ENCODE results near the gene CAV2. TPM values are rescaled to one million over a fixed set of nuclear protein-coding genes. Genes with fewer than 3 reads are reported as not detected.

Gene CAV2
- total and polyA plus RNA-seq, 9 of the 15 experiments (the other 6 are each of a cell fraction or from before 2014, with no cell fraction given): 16.1 to 137 (median 38.3) TPM

DNA sequence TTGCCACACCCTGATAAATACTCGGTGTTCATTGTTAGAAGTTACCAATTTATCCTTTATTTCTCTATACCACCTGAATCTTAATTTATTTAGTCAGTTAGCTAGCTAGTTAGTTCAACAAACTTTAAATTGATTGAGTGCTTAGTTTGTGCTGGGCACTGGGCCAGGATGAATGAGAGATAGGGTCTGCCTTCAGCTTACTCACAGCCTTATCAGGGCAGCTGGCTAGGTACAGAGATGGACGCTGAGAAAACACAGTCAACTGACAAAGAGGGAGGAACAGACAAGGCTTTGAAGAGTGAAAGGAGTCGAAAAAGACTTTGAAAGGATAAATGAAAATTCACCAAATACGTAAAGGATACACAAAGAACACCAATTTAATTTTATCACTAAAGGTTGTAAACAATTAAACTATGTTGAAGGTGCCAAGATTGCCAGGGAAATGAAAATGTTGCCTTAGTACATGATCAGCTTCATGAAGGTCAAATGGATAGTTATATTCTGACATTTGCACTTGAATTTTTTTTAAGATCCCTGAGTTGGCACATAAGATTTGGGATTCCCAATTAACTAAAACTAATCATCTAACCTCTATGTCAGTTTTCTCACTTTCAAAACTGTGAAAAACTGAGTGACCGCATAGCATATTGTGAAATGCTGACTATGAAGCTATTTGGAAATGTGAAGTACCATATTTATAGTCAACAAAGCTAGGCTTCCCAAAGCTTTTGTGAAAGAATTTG, 2.1 kb downstream of the CAV2 start (continued):
- TF ChIP-seq ERF (CRISPR knock-in tag; IDR thresholded peaks at IDR 0.05): no peak
- TF ChIP-seq, protein P1, sequence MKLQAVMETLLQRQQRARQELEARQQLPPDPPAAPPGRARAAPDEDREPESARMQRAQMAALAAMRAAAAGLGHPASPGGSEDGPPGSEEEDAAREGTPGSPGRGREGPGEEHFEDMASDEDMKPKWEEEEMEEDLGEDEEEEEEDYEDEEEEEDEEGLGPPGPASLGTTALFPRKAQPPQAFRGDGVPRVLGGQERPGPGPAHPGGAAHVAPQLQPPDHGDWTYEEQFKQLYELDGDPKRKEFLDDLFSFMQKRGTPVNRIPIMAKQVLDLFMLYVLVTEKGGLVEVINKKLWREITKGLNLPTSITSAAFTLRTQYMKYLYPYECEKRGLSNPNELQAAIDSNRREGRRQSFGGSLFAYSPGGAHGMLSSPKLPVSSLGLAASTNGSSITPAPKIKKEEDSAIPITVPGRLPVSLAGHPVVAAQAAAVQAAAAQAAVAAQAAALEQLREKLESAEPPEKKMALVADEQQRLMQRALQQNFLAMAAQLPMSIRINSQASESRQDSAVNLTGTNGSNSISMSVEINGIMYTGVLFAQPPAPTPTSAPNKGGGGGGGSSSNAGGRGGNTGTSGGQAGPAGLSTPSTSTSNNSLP (IDR thresholded peaks at IDR 0.05; ENCODE audit: borderline replicate concordance, low read depth, low read length): peak; percentile 88
- no peak for TF ChIP-seq ZNF512 (tag; IDR thresholded peaks at IDR 0.05)
- TF ChIP-seq STAT5A (IDR thresholded peaks at IDR 0.05; ENCODE audit: borderline replicate concordance, low read length): peak; percentile 66; the same call in 1 of the 2 replicates
- no peak for TF ChIP-seq POLR2AphosphoS2 (IDR thresholded peaks at IDR 0.05; ENCODE audit: low read length)
- no peak for TF ChIP-seq ZFP1 (CRISPR knock-in tag; IDR thresholded peaks at IDR 0.05)
- 0 out of 2 replicates have a peak, but pooled peaks have one; percentile 14 for TF ChIP-seq ZNF134 (CRISPR knock-in tag; conservative IDR thresholded peaks at IDR 0.05)
- no peak for TF ChIP-seq ZSCAN32 (CRISPR knock-in tag; IDR thresholded peaks at IDR 0.05)
- TF ChIP-seq, protein P2, sequence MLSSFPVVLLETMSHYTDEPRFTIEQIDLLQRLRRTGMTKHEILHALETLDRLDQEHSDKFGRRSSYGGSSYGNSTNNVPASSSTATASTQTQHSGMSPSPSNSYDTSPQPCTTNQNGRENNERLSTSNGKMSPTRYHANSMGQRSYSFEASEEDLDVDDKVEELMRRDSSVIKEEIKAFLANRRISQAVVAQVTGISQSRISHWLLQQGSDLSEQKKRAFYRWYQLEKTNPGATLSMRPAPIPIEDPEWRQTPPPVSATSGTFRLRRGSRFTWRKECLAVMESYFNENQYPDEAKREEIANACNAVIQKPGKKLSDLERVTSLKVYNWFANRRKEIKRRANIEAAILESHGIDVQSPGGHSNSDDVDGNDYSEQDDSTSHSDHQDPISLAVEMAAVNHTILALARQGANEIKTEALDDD (IDR thresholded peaks at IDR 0.05): peak; percentile 100
- TF ChIP-seq TOE1 (IDR thresholded peaks at IDR 0.05; ENCODE audit: borderline replicate concordance): no peak
- no peak for TF ChIP-seq TOE1 (CRISPR knock-in tag; IDR thresholded peaks at IDR 0.05; ENCODE audit: borderline replicate concordance, low read depth)
- no peak for TF ChIP-seq DIDO1 (tag; IDR thresholded peaks at IDR 0.05; ENCODE audit: low read depth)
- no peak for TF ChIP-seq PHTF2 (CRISPR knock-in tag; IDR thresholded peaks at IDR 0.05)
- TF ChIP-seq ARID2 (IDR thresholded peaks at IDR 0.05): no peak
- no peak; the same call in 1 of the 2 replicates for TF ChIP-seq ZNF23 (CRISPR knock-in tag; IDR thresholded peaks at IDR 0.05)
- TF ChIP-seq, protein P3, sequence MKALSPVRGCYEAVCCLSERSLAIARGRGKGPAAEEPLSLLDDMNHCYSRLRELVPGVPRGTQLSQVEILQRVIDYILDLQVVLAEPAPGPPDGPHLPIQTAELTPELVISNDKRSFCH (CRISPR knock-in tag; IDR thresholded peaks at IDR 0.05): no peak
- TF ChIP-seq, protein P3 (tag; IDR thresholded peaks at IDR 0.05): no peak
- TF ChIP-seq TAF9B (IDR thresholded peaks at IDR 0.05; ENCODE audit: partially characterized antibody): peak; percentile 81
- TF ChIP-seq MAFG (tag; conservative IDR thresholded peaks at IDR 0.05): peak; percentile 54
- TF ChIP-seq POLR3G (IDR thresholded peaks at IDR 0.05; ENCODE audit: extremely low read depth, insufficient read length, insufficient replicate concordance): no peak
- no peak for TF ChIP-seq HNRNPK (IDR thresholded peaks at IDR 0.05; ENCODE audit: low read depth, low read length, poor library complexity, severe bottlenecking)
- peak; percentile 29; the same call in 1 of the 2 replicates for TF ChIP-seq BHLHE40 (IDR thresholded peaks at IDR 0.05; ENCODE audit: low read length)
- TF ChIP-seq RBM14 (IDR thresholded peaks at IDR 0.05; ENCODE audit: borderline replicate concordance, insufficient read depth, low read depth, low read length): no peak
- TF ChIP-seq NFATC3 (IDR thresholded peaks at IDR 0.05): no peak
- TF ChIP-seq RCOR1 (IDR thresholded peaks at IDR 0.05; ENCODE audit: borderline replicate concordance in 1 of 2, low read depth in 2 of 2, low read length in 2 of 2): peak; percentile 69 to 96; a peak in 3 of 4 replicates

Measured in K562 (cell line).